ENCODE measurements around the gene PAX3. TPM values are rescaled to one million over a fixed set of nuclear protein-coding genes. Genes with fewer than 3 reads are reported as not detected.

The PAX3 gene
- not detected in 2 replicates for total RNA-seq

DNA sequence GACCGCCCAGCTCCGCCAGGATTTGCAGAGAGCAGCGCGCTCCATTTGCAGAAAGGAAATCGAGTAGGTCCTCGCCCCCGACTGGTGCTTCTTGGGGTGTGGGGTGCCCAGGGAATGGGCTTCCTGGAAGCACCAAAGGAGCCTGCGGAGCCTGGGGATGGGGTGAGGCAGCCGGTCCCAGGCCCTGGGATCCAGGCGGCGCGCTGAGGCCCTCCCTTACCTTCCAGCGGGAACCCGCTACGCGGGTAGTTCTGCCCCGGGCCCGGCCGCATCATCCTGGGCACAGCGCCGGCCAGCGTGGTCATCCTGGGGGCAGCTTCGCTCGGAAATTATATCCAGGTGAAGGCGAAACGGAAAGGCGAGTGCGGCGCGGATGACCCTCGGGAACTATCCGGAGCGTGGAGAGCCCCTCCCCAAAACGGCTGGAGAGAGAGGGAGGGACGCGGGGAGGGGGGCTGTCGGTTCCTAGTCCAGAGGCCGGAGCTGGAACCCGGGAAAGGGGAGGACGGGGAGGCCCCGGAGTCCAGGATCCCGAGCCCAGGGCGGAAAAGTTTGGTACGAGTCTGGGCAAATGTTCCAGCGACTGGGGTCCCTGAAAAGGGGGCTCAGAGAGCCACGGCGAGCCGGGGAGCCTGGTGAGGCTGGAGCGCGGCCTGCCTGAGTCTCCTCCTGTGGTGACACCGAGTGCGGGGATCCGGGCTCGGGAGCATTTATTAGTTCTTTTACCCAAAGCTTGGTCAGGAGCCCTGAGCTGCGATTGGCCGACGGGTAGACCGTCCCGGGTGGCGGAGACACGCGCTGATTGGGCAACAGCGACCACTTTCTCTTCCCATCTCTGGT lies at the start of gene PAX3:
Gene PAX3, minus strand, starts transcription at position 688 of the 840 bp plus-strand sequence. Its CDS starts 383 bp downstream, at position 305.

Other genes starting within 250 kb of the PAX3 start
- not detected in 2 replicates for gene SGPP2, start 125.5 kb upstream of the PAX3 start, total RNA-seq